LNCAP (cell line): ENCODE measurements around the gene LIPA.

Experiments used
- CTCF ChIP-seq: fragments of 450-650 bp; IDR thresholded peaks from 2 replicates; pipeline ENCODE4 v1.5.1; 2017; ENCODE audit warnings: mild to moderate bottlenecking

Gene LIPA

DNA sequence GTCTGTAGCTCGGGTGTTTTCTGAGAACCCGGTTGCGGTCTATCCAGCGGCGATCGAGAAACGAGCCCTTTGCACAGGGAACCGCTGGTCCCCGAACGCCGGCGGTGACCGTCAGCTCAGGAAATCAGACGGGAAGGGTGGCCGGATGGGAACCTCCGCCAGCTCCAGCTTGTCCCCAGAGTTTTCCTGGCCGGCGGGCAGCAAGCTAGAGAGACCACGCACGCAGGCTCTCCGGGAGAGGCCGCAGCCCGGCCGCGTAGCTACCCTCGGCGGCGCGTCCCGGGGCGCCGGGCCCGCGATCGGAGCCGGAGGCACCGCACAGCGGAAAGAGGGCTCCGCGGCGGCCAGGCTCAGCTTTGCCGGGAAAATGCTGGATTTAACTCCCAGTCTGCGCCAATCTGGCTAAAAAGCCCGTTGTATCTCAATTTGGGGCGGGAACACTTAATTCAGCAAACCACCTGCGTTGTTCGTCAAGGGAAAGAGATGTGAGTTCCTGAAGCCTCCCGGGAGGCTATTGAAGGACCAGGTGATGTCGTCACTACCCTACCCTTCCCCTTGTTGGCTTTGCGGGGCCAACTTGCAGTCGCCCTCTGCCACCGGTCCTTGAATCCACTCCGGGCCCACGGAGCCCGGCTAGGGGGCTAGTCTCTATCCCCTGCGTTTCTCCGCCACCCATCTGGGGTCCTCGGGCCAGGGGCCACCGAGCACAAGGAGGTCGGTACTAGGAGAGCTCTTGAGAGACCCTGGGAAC is 43.6 kb downstream of the LIPA start:
- TF ChIP-seq CTCF, result no peak

GRCh38 chr10:89207181-89207800 is 44.3 kb downstream of the LIPA start, which contains the start of gene CH25H:
TSS of gene CH25H (minus strand) at chr10:89207317. CDS start at chr10:89207292, 25 bp downstream.
- no peak for TF ChIP-seq CTCF

DNA sequence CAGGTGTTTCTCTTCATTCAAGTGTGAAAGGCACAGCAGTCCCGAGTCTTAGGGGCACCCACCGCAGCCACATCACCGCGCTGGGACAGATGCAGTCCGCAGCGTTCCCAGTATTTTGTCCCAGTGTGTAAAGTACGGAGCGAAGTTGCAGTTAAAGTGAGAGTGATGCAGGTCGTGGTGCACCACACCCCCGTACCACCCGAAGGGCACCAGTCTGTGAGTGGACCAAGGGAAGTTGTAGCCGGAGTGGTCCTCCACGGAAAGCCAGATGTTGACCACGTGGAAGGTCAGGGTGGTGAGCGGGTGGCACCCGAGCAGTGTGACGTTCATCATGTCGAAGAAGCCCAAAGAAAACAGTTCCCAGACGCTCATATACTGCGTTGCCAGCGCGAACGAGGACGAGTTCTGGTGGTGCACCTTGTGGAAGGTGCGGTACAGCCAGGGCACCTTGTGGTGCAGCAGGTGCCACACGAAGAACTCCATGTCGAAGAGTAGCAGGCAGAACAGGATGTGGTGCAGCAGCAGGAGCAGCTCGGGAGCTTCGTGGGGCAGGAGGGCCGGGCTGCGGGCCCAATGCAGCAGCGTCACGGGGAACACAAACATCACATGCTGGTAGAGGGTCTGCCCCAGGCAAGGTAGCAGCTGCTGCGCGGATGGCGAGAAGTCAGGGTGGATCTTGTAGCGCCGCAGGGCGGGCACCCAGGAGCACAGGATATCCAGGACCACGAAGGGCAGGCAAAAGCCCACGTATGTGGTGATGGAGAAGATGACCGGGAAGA is 45.0 kb downstream of the LIPA start:
- no peak for TF ChIP-seq CTCF

DNA sequence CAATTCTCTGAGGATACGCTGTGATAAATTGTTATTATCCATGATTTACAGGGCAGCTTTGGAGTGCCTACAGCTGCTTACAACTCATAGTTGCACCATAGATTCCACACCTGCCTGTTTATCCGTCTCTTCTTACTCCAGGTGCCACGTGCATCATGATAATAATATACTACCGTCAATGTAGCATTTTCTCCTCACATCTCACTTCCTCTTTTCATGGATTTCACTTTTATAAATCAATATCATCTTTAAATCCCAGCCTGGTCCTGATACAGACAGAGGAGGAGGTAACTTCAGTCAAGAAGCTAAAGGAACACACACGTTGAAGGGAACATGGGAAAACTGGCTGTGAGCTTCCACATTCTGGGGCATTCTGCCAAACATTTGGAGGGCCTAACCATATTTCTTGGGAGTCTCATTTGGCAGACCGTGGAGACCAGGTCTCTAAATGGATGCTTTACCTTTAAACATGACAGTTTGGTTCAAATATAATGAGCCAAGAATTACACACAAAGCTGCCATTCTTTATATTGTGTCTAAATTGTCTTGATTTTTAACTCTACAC is 46.9 kb downstream of the LIPA start:
- TF ChIP-seq CTCF, result no peak

DNA sequence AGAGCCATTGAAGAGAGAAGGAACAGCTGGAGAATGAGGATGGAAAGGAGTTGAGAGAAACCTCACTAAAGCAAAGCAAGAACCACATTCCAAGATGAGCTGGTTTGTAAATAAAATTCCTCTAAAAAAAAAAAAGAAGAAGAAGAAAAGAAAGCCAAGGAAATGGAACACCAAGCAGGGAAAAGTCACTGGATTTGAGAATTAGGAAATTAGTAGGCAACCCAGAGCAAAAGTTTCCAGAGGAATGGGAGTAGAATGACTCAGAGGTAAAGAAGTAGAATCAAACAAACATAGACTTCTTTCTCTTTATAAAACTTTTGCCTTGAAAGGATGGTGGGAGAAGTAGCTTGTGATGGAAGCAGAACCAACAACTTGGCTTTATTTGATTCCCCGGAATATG is 48.3 kb downstream of the LIPA start:
- TF ChIP-seq CTCF, result no peak

DNA sequence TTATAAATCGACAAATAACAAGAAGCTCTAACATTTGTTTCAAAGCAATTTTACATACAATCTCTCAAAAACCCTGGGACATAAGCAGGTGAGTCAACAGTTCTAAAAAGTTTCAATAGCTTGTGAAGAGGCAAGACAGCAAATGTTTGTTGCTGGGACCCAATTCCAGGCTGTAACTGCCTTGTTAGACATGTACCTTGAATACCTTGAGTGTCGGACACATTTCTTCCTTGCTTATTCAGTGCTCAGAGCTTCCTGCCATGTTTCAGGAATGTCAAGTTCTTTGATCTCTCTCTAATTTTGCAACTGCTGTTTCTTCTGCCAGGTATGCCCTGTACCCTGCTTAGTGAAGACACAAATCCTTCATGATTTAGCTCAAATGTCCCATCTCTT is 49.5 kb downstream of the LIPA start:
- no peak for TF ChIP-seq CTCF

DNA sequence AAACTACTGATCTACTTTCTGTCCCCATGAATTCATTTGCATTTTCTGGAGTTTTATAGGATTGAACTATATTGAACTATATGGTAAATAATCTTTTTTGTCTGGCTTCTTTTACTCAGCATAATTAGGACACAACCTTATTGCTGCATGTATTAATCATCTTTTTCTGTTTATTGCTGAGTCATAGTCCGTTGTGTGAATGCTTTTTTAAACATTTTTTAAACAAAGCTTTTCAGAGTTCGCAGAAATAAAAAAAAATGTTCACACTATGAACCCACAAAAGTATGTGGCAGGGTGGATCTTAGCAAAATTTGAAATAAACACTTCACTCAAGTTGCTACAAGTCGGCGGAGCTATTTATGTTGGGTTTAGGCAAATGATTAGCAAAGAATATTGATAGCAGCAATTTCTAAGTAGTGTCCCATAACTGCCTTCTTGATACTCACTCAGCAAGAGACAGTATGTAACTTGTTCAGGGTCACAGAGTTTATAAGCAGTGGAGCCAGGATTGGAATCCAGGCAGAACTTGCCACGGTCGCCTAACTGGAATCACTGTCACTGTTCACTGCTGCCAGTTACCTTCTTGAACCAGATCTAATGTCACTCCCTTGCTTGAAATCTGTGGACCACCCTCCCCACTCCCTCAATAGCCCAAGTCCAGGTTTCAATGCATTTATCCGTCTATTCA is 50.1 kb downstream of the LIPA start:
- TF ChIP-seq CTCF, result no peak
